GM12801 (cell line): ENCODE data around the gene USP6NL.

Experiments used
- TF ChIP-seq, protein P1 (sequence below): IDR thresholded peaks from one replicate; pipeline ENCODE4 v1.5.1; 2011; ENCODE audit warnings: control low read depth; ENCODE audit not compliant: insufficient read length; ENCODE audit errors: extremely low read depth

USP6NL gene

GRCh38 chr10:11557967-11558366 is 53.5 kb downstream of the USP6NL start:
- TF ChIP-seq, protein P1, sequence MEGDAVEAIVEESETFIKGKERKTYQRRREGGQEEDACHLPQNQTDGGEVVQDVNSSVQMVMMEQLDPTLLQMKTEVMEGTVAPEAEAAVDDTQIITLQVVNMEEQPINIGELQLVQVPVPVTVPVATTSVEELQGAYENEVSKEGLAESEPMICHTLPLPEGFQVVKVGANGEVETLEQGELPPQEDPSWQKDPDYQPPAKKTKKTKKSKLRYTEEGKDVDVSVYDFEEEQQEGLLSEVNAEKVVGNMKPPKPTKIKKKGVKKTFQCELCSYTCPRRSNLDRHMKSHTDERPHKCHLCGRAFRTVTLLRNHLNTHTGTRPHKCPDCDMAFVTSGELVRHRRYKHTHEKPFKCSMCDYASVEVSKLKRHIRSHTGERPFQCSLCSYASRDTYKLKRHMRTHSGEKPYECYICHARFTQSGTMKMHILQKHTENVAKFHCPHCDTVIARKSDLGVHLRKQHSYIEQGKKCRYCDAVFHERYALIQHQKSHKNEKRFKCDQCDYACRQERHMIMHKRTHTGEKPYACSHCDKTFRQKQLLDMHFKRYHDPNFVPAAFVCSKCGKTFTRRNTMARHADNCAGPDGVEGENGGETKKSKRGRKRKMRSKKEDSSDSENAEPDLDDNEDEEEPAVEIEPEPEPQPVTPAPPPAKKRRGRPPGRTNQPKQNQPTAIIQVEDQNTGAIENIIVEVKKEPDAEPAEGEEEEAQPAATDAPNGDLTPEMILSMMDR = no peak

DNA sequence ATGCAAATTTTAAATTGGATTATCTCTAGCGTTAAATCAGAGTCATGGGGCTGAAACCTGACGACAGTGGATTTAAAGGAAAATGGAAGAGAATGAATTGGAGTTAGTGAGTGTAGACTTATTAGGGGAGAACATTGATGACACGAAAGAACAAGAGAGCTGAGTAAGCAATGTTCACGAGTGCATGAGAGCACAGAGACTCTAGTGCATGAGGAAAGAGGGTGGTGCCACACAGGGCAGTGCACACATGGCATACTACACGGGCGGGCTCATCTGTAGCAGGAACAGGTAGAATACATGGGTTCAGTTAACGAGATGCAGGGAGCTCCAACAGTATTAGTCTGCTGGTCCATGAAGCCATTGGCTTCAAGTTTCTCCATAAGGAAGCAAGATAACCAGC is 53.9 kb downstream of the USP6NL start:
- TF ChIP-seq, protein P1 = no peak

DNA sequence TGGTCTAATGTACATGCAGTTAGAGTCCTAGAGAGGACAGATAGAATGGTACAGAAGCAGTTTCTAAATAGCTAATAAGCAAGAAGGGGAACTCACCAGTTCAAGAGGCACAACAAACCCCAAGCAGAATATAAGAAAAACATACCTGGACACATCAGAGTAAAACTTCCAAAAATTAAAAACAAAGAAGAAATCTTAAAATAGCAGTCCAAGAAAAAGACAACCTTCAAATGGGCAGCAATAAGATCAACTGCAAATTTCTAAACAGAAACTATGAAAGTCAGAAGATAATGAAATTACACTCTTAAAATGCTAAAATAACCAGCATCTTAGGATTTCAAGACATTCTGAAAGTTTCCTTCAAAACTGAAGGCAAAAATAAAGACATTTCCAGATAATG is 55.9 kb downstream of the USP6NL start:
- TF ChIP-seq, protein P1 = no peak

DNA sequence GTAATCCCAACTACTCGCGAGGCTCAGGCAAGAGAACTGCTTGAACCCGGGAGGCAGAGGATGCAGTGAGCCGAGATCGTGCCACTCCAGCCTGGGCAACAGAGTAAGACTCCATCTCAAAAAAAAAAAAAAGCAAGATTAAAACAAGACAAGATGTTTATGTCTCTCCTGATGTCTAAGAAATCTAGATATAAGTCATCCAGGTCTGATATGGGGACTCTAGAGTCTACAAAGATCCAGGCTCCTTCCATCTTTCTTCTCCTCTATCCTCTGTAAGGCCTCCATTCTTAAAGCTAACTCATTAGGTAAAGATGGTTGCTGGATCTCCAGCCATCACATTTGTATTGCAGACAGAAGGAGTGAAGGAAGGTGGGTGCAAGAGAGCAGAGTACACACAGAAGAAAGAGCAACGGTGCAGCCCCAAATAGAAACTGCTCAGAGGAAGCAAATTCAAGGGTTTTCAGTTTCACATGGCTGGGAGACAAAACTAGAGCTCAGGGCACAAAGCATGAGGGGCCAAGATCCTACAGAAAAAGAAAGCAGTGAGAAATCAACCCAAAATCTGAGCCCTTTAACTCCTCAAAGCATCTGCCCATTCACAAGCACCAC is 57.6 kb downstream of the USP6NL start:
- TF ChIP-seq, protein P1 = no peak

GRCh38 chr10:11551916-11552602 is 59.4 kb downstream of the USP6NL start:
- TF ChIP-seq, protein P1 = no peak

DNA sequence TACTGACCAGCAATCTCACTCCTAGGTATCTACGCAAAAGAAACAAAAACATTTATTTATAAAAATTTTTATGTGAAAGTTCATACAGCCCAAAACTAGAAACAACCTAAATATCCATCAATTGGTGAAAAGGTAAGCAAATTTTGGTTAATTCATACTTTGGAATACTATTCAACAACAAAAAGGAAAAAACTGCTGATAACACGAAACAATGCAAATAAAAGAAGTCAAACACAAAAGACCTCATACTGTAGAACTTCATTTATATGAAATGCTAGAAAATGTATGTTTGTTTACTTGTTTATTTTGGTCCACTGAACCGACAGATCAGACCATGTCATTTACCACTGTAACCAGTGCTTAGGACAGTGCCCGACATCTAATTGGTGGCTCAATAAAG is 60.3 kb downstream of the USP6NL start:
- TF ChIP-seq, protein P1 = no peak

DNA sequence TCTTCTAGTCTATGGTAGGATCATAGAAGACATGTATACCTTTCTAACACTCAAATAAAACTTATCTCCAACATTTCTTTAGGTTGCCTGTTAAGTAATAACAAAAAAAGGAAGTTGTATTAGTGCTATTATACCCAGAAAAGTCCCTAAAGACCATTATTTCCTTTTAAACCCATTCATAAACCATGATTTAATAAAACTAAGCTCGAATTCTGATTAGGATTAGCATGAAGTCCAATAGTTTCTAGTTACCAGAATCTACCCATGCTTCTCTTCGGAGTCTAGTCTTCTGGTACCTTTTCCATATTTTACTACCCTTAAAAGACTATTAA is 62.7 kb downstream of the USP6NL start:
- TF ChIP-seq, protein P1 = no peak
